Large intestine (tissue), 3 donors: ENCODE results near the gene MTUS2. TPM values are rescaled to one million over a fixed set of nuclear protein-coding genes. Genes with fewer than 3 reads are reported as not detected.

Source experiments
- DNase-seq, 2 donors: peaks; one replicate each; pipeline versions ENCODE4 v3.0.0 to v3.0.0-alpha.2; 2013
- H3K27ac ChIP-seq: one replicate; pipeline ENCODE4 v1.5.1; 2013; ENCODE audit warnings: low read length
- H3K27me3 ChIP-seq: 2 replicates; pipeline ENCODE4 v1.6.1; 2013; ENCODE audit warnings: low read length; ENCODE audit not compliant: control insufficient read depth, insufficient read depth
- H3K36me3 ChIP-seq: 2 replicates; pipeline ENCODE4 v1.6.1; 2013; ENCODE audit warnings: low read length; ENCODE audit not compliant: control insufficient read depth, insufficient read depth
- H3K4me1 ChIP-seq: one replicate; pipeline ENCODE4 v1.6.1; 2013; ENCODE audit warnings: low read length; ENCODE audit not compliant: control insufficient read depth, insufficient read depth
- H3K4me3 ChIP-seq: one replicate; pipeline ENCODE4 v1.5.1; 2013; ENCODE audit warnings: low read length
- H3K9me3 ChIP-seq: one replicate; pipeline ENCODE4 v1.6.1; 2013; ENCODE audit warnings: mild to moderate bottlenecking, low read depth, low read length, moderate library complexity; ENCODE audit not compliant: control insufficient read depth
- WGBS: methylation state at CpG from one replicate; pipeline ENCODE4 v1.1.5; 2013; ENCODE audit warnings: low lambda C conversion rate; ENCODE audit not compliant: insufficient coverage; 5-methylcytosine and 5-hydroxymethylcytosine counted together
- polyA plus RNA-seq: library from polyadenylated mRNA; unstranded; fragments of 120-200 nt; gene quantifications from one replicate; pipeline ENCODE4 v1.2.1, GENCODE V29; 2013

The MTUS2 gene
- polyA plus RNA-seq, 1 donor = 1.9 TPM

DNA sequence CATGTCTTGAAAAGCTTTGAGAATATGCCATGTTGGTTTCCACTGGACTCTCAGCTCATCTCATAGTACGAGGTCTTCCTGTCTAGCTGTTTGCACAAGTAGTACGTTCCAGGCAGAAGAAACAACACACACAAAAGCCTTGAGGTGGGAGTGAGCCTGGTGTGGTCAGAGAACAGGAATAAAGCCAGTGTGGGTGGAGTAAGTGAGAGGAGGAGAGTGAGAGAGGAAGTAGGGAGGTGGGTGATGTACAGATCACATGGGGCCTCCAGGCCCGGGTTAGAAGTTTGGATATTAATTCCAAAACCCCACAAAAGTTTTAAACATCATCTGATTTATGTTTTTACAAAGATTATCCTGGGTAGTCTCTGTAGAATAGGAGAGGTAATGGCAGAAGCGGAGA, 230.6 kb downstream of the MTUS2 start:
- H3K4me3 ChIP-seq = no peak overlapping the region
- no peaks in the 10 kb centered on the region for H3K4me1 ChIP-seq
- DNase-seq = no peak
- no peak overlapping the region for H3K27ac ChIP-seq
- H3K27me3 ChIP-seq = no peaks in the 10 kb centered on the region
- 25% methylated on average over 1 of the region's 4 CpGs for WGBS
- no peaks in the 10 kb centered on the region for H3K9me3 ChIP-seq
- no peaks in the 10 kb centered on the region for H3K36me3 ChIP-seq

DNA sequence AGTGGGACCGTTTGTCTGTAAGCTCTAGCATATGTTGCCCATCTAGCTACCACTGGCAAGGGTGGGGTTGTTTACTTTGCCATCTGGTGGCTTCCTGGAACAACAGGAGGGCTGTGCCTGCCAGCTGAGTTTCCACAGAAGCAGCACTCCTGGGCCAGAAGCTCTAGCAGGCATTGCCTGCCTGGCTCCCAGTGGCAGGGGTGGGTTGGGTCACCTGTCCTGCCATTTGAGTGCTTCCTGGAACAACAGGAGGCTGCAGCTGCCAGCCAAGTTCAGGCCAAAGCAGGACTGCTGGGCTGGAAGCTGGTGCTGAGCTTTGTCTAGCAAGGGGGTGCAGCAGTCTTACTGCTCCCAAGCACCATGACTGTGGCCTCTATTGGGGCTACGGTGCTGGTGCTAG, 239.7 kb downstream of the MTUS2 start:
- Histone ChIP-seq H3K4me3 (no peak overlapping the region), H3K4me1 (no peaks in the 10 kb centered on the region), H3K27me3 (no peaks in the 10 kb centered on the region), H3K27ac (no peak overlapping the region), H3K36me3 (no peaks in the 10 kb centered on the region), H3K9me3 (peaks cover 6% of the 10 kb centered on the region)
- WGBS = no CpG with 5 or more reads among the region's 2 CpGs
- DNase-seq = no peak

DNA sequence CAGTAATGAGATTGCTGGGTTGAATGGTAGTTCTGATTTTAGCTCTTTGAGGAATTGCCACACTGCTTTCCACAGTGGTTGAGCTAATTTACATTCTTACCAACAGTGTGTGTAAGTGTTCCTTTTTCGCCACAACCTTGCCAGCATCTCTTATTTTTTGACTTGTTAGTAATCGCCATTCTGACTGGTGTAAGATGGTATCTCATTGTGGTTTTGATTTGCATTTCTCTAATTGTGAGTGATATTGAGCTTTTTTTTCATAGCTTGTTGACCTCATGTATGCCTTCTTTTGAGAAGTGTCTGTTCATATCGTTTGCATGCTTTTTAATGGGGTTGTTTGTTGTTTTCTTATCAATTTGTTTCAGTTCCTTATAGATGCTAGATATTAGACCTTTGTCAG, 245.0 kb downstream of the MTUS2 start:
- H3K27ac ChIP-seq = no peak overlapping the region
- H3K4me1 ChIP-seq = no peaks in the 10 kb centered on the region
- no peak for DNase-seq
- H3K36me3 ChIP-seq = no peaks in the 10 kb centered on the region
- H3K4me3 ChIP-seq = no peak overlapping the region
- no peaks in the 10 kb centered on the region for H3K27me3 ChIP-seq
- no CpG with 5 or more reads among the region's 3 CpGs for WGBS
- no peaks in the 10 kb centered on the region for H3K9me3 ChIP-seq

DNA sequence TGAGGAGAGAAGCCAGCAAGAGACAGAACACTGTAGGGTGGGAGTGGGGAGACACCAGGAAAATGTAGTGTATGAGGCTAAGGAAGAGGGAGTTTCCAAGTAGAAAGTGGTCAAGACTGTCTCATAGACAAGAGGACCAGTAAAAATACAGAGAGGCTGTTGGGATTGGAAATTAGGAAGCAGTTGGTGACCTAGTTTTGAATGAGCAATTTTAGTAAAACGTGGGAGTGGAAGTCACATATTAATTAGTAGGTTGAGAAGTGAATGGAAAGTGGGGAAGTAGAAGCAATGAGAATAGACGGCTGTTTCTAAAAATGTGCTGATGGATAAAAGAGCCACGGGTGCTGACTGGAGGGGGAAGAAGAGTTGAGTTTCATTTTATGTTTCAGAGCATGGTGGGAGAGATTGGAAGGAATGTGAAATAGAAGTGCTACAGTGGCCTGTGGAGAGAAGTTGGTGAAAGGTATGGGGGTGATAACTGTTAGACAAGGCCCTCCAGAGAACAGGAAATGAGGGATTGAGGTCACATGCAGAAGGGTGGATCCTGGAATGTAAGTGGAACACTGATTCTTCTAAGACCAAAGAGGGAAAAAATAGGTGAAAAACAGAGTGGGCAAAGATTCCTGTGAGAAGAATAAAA, 247.3 kb downstream of the MTUS2 start:
- H3K4me1 ChIP-seq = no peaks in the 10 kb centered on the region
- no peaks in the 10 kb centered on the region for H3K27me3 ChIP-seq
- DNase-seq = no peak
- 90% methylated on average over 3 of the region's 3 CpGs for WGBS
- no peak overlapping the region for H3K27ac ChIP-seq
- no peaks in the 10 kb centered on the region for H3K36me3 ChIP-seq
- H3K4me3 ChIP-seq = no peak overlapping the region
- no peaks in the 10 kb centered on the region for H3K9me3 ChIP-seq

DNA sequence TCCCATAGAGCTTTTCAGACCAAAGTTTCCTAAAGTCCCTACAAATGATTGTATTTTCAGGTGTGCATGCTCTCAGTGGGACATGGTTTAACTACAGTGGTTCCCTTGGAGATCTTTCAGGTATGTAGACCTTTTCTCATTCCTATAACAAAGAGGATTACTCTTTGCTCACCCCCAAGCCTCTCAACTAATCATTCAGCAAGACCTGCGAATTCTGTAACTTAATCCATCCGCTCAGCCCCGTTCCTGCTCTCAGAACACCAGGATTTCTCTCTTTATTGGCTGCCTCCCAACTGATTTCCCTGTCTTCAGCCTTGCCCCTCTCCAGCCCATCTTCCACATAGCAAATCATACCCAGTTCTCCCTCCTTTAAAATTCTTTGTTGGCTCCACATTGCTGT, 253.6 kb downstream of the MTUS2 start:
- H3K27me3 ChIP-seq = no peaks in the 10 kb centered on the region
- H3K4me1 ChIP-seq = no peaks in the 10 kb centered on the region
- no peak overlapping the region for H3K4me3 ChIP-seq
- H3K27ac ChIP-seq = no peak overlapping the region
- H3K9me3 ChIP-seq = no peaks in the 10 kb centered on the region
- no peaks in the 10 kb centered on the region for H3K36me3 ChIP-seq
- no CpG with 5 or more reads among the region's 3 CpGs for WGBS
- no peak for DNase-seq

DNA sequence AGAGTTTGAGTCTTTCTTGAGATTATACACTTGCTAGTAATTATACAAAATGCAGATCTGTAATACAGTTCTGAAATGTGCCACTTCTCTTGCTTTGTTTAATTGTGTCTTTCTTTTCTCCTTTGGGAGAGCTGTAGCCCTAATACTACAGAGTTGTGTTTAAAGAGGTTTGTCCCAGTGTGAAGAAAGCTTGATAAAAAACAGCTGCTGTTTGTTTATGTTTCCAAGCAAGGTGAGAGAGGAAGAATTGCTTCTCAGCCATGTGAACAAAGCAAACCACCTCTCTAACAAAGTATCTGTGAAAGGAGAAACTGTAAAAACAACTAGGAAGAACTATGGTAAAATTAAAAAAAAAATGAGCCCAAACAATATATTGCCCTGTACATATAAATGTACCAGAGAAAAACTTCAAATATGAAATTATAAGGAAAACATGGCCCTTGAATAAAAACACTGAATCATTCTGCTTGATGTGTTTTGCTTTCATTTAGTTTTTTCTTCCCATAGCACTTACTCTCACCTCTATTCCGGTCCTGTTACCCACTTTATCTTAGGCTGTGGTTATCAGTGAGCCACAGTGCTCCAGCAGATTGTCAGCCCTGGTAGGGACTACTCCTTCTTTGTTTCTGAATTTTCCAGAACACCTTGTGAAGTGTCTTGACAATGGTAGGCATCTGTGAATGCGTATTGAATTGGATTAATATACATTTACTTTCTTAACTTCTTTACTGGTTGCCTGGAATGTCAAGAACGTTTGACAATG, 257.1 kb downstream of the MTUS2 start:
- 18% methylated on average over 2 of the region's 3 CpGs for WGBS
- no peaks in the 10 kb centered on the region for H3K4me1 ChIP-seq
- no peaks in the 10 kb centered on the region for H3K27me3 ChIP-seq
- no peaks in the 10 kb centered on the region for H3K36me3 ChIP-seq
- DNase-seq = no peak
- no peak overlapping the region for H3K27ac ChIP-seq
- H3K9me3 ChIP-seq = no peaks in the 10 kb centered on the region
- H3K4me3 ChIP-seq = no peak overlapping the region

DNA sequence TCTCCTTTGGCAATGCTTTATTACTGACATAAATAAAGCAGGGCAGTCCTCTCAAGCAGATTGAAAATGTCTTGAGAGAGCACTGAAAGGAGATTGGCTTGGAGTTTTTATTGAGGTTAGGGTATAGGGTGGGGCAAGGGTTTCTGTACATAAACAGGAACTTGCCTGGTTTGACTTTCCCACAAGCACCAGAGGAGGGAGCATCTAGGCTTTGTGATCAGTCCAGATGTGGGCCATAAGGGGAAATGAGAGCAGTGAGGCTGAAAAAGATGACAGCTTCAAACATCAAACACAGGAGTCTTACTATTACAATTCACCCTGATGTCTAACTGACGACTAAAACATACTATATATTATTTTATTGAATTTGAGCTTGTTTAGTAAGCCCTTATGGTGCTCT, 260.9 kb downstream of the MTUS2 start:
- no CpG with 5 or more reads among the region's 1 CpG for WGBS
- no peak overlapping the region for H3K27ac ChIP-seq
- no peak overlapping the region for H3K4me3 ChIP-seq
- no peaks in the 10 kb centered on the region for H3K9me3 ChIP-seq
- no peaks in the 10 kb centered on the region for H3K4me1 ChIP-seq
- no peaks in the 10 kb centered on the region for H3K36me3 ChIP-seq
- DNase-seq = no peak
- no peaks in the 10 kb centered on the region for H3K27me3 ChIP-seq

DNA sequence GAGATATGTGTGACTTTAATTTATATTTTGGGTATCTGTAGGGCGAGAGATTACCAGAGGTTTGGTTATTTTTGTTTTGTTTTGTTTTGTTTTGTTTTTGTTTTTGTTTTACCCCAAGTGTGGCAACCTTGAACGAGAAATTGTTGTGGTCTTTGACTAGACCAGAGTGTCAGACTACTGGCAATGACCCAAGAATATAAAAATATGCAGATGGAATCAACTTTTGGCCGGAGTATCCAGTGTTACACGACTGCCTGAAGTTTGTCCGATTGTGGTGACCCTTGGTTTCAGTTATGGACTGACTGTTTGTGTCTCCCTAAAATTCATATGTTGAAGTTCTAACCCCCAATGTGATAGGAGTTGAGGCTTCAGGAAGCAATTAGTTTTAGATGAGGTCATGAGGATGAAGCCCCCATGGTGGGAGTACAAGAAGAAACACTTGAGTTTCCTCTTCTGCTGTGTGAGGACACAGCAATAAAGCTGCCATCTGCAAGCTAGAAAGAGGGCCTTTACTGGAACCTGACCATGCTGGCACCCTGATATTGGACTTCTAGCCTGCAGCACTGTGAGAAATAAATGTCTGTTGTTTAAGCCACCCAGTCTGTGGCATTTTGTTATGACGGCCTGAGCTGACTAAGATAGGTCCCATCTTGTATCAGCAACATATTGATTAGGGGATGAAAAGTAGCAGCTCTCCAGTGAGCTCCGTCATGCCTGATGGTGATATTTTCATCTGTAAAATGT, 261.7 kb downstream of the MTUS2 start:
- no peak for DNase-seq
- no CpG with 5 or more reads among the region's 7 CpGs for WGBS
- Histone ChIP-seq H3K4me3 (no peak overlapping the region), H3K36me3 (no peaks in the 10 kb centered on the region), H3K27ac (no peak overlapping the region), H3K4me1 (no peaks in the 10 kb centered on the region), H3K27me3 (no peaks in the 10 kb centered on the region), H3K9me3 (no peaks in the 10 kb centered on the region)

DNA sequence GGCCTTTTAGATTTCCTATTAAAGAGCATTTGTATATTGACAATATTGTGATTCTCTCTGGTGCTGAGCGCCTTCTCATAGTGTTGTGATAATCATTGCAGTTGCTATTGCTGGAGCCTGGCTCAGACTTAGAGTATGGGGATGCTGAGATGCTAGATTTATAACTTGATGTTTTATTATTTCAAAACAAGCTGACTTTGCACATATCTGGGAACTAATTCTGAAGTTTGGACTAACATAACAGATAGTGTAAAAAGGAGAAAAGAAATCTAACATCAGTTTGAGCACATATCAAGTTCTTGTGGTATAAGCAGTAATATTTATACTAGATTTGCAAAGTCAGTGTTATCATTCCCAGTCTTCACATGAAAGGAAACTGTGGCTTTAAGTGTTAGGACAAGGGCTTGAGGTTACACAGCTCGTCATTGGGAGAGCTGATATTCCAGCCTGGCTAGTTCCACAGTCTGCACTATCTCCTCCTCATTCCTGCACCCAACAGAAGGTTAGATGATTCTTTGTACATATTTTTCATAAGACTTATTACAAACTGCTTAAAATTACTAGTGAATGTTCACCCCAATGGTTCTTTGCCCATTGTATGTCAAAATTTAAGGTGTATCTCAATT, 279.8 kb downstream of the MTUS2 start:
- H3K27ac ChIP-seq = no peak overlapping the region
- H3K9me3 ChIP-seq = no peaks in the 10 kb centered on the region
- H3K4me3 ChIP-seq = no peak overlapping the region
- no peaks in the 10 kb centered on the region for H3K4me1 ChIP-seq
- no peaks in the 10 kb centered on the region for H3K27me3 ChIP-seq
- no CpG with 5 or more reads among the region's 2 CpGs for WGBS
- H3K36me3 ChIP-seq = no peaks in the 10 kb centered on the region
- DNase-seq = no peak

DNA sequence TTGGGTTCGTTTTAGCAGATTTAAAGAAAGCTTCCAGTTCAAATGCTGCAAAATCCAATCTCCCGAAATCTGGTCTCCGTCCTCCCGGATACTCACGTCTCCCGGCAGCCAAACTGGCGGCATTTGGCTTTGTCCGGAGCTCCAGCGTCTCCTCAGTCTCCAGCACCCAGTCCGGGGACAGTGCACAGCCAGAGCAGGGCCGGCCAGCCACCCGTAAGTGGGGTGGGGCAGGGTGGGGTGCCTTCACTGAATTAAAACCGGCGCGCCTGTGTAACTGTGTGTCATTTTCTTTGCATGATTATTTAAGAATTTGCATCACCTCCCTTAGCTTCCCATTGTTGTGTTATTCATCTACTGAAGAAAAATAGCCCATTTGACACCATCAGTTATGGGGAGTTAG, 280.6 kb downstream of the MTUS2 start:
- DNase-seq = no peak
- Histone ChIP-seq H3K27me3 (no peaks in the 10 kb centered on the region), H3K4me1 (no peaks in the 10 kb centered on the region), H3K9me3 (no peaks in the 10 kb centered on the region), H3K27ac (no peak overlapping the region), H3K4me3 (no peak overlapping the region), H3K36me3 (no peaks in the 10 kb centered on the region)
- WGBS = no CpG with 5 or more reads among the region's 15 CpGs
